Posterior vena cava (tissue), 2 donors: Measurements from ENCODE around the gene ARL6IP4. TPM values are rescaled to one million over a fixed set of nuclear protein-coding genes. Genes with fewer than 3 reads are reported as not detected.

ENCODE experiments used
- DNase-seq: peaks from one replicate; pipeline ENCODE4 v3.0.0-alpha.2; 2020; ENCODE audit warnings: low spot score
- intact Hi-C, 2 donors: fragments of 100-400 bp; cut with DNase I; formaldehyde crosslinking; loops; one replicate each; pipeline versions ENCODE4 v1.14.1 to v1.14.2; 2022 to 2023
- total RNA-seq, 2 donors: library from RNA; stranded (reverse); fragmentation: NEBNext Ultra II Directional; extraction: Animal tissue kit (Norgen Biotek cat#: 25700); gene quantifications; one replicate each; pipeline ENCODE4 v1.2.1, GENCODE V29; 2021
- donor health status: DM: yes; HTN: yes; CAD: no.
- donor health status: DM: yes; HTN: yes; CAD: no.

Gene ARL6IP4
- total RNA-seq, 2 donors from 2014 or later, result 125 to 132 TPM

- intact Hi-C loops, result loop anchor here (5.0 to 10.0 kb wide), 2 partner anchors 177 to 180 kb away; partner anchors contain the start of gene PITPNM2 (in 2 of the 2)
- peak; percentile 97 for DNase-seq
These were observed 5.3 kb upstream of the ARL6IP4 start, which contains the start of gene OGFOD2 for GRCh38 chr12:122974892-122975789. Gene OGFOD2 (plus strand): TSS chr12:122975244. CDS start chr12:122975252, 8 bp downstream.

- intact Hi-C loops, result loop anchor here in 1 of 2 donors (10.0 kb wide), 1 partner anchor 179 kb away; the partner anchor contains the start of gene PITPNM2
- no peak for DNase-seq
These were observed 4.5 kb upstream of the ARL6IP4 start for GRCh38 chr12:122975790-122976647.

DNA sequence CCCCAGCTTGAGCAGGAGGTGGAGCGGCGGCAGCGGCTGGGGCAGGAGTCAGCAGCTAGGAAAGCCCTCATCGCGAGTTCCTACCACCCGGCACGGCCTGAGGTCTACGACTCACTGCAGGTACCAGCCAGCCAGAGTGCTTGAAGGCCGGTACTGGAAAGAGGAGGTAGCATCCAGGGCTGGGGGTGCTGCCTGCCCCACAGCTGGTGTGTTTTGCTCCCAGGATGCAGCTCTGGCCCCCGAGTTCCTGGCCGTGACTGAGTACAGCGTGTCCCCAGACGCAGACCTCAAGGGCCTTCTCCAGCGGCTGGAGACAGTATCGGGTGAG is 3.9 kb upstream of the ARL6IP4 start:
- DNase-seq, result no peak
- intact Hi-C loops, result loop anchor here in 1 of 2 donors (10.0 kb wide), 1 partner anchor 178 kb away; the partner anchor contains the start of gene PITPNM2

- intact Hi-C loops, result loop anchor here in 1 of 2 donors (10.0 kb wide), 1 partner anchor 178 kb away; the partner anchor contains the start of gene PITPNM2
These were observed 3.3 kb upstream of the ARL6IP4 start for GRCh38 chr12:122977153-122977552.

GRCh38 chr12:122977655-122978392 is 2.7 kb upstream of the ARL6IP4 start:
- intact Hi-C loops, result loop anchor here in 1 of 2 donors (10.0 kb wide), 1 partner anchor 177 kb away; the partner anchor contains the start of gene PITPNM2
- DNase-seq, result no peak

More at GRCh38 chr12:122977153-122977552, 3.3 kb upstream of the ARL6IP4 start:
- DNase-seq, result no peak

- intact Hi-C loops, result loop anchor here in 1 of 2 donors (10.0 kb wide), 1 partner anchor 176 kb away; the partner anchor contains the start of gene PITPNM2
These were observed 1.9 kb upstream of the ARL6IP4 start for GRCh38 chr12:122978507-122978955.

GRCh38 chr12:122979001-122979907 is 1.2 kb upstream of the ARL6IP4 start:
- DNase-seq, result no peak
- intact Hi-C loops, result loop anchor here in 1 of 2 donors (10.0 kb wide), 1 partner anchor 176 kb away; the partner anchor contains the start of gene PITPNM2

More at GRCh38 chr12:122978507-122978955, 1.9 kb upstream of the ARL6IP4 start:
- DNase-seq, result no peak

GRCh38 chr12:122979908-122980182 is 636 bp upstream of the ARL6IP4 start:
- DNase-seq, result no peak
- intact Hi-C loops, result loop anchor here (5.0 to 10.0 kb wide), 2 partner anchors 175 to 257 kb away; partner anchors contain the start of gene PITPNM2 (in 1 of the 2)

DNA sequence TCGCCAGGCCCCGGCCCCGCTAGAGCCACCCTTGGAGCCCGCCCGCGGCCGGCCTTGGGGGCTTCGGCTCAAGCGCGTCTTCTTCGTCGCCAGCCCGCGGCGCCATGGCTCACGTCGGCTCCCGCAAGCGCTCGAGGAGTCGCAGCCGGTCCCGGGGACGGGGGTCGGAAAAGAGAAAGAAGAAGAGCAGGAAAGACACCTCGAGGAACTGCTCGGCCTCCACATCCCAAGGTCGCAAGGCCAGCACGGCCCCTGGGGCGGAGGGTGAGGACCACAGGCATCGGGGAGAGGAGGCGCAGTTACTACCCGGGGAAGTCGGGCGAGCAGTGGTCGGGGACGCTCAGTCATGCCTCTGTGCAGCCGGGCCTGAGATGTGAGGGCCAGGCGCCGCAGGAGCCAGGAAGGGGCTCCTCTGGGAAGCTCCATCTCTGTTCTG is 573 bp downstream of the ARL6IP4 start:
- no peak for DNase-seq
- intact Hi-C loops, result loop anchor here in 1 of 2 donors (5.0 kb wide), 1 partner anchor 256 kb away; no protein-coding TSS in a partner anchor

GRCh38 chr12:122981587-122982476 is 1.4 kb downstream of the ARL6IP4 start:
- no peak for DNase-seq
- intact Hi-C loops, result loop anchor here in 1 of 2 donors (5.0 kb wide), 1 partner anchor 255 kb away; no protein-coding TSS in a partner anchor

DNA sequence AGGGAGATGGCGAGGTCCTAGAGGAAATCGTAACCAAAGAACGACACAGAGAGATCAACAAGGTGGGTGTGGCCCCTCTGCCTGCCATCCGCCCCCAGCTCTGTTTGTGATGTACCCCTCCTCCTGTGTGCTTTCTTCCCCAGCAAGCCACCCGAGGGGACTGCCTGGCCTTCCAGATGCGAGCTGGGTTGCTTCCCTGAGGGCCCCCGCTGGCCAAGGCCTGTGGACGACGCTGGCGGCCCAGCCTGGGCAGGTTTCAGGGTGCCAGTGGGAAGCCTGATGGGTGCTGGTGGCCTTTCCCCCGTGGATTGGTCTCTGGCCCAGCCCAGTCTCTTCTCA is 2.0 kb downstream of the ARL6IP4 start:
- DNase-seq, result no peak
- intact Hi-C loops, result loop anchor here in 1 of 2 donors (5.0 kb wide), 1 partner anchor 255 kb away; no protein-coding TSS in a partner anchor

- no peak for DNase-seq
- intact Hi-C loops, result loop anchor here in 1 of 2 donors (5.0 kb wide), 1 partner anchor 254 kb away; no protein-coding TSS in a partner anchor
These were observed 2.7 kb downstream of the ARL6IP4 start for GRCh38 chr12:122982963-122983788.

- DNase-seq, result no peak
- intact Hi-C loops, result loop anchor here in 1 of 2 donors (5.0 kb wide), 1 partner anchor 253 kb away; no protein-coding TSS in a partner anchor
These were observed 3.5 kb downstream of the ARL6IP4 start for GRCh38 chr12:122983789-122984515.

- intact Hi-C loops, result loop anchor here (5.0 kb wide), 2 partner anchors 53 to 253 kb away; no protein-coding TSS in a partner anchor
- DNase-seq, result peak; percentile 86
These were observed 4.3 kb downstream of the ARL6IP4 start for GRCh38 chr12:122984612-122985337.
